HFFc6 (cell line): Measurements from ENCODE around the gene PTCD2. TPM values are rescaled to one million over a fixed set of nuclear protein-coding genes. Genes with fewer than 3 reads are reported as not detected.

ENCODE experiments used
- DNase-seq: peaks from one replicate; pipeline ENCODE4 v3.0.0-alpha.2; 2018
- H3K27ac Mint-ChIP-seq: 2 replicates; pipeline ENCODE4 v1.8.0; 2020; ENCODE audit warnings: mild to moderate bottlenecking, mixed read lengths
- H3K27me3 Mint-ChIP-seq: 2 replicates; pipeline ENCODE4 v1.8.0; 2021; ENCODE audit warnings: mild to moderate bottlenecking, moderate library complexity, mixed read lengths; ENCODE audit not compliant: insufficient read depth
- H3K36me3 Mint-ChIP-seq: 2 replicates; pipeline ENCODE4 v1.8.0; 2021; ENCODE audit warnings: low read depth, mixed read lengths
- H3K4me1 Mint-ChIP-seq: 2 replicates; pipeline ENCODE4 v1.8.0; 2020; ENCODE audit warnings: low read depth, mixed read lengths
- H3K4me3 Mint-ChIP-seq: 2 replicates; pipeline ENCODE4 v1.8.0; 2020; ENCODE audit warnings: mild to moderate bottlenecking, moderate library complexity, mixed read lengths
- H3K9me3 Mint-ChIP-seq: 2 replicates; pipeline ENCODE4 v1.8.0; 2020; ENCODE audit warnings: mild to moderate bottlenecking, mixed read lengths
- total RNA-seq, 6 experiments: library from RNA; stranded (reverse); fragmentation: NEBNext Ultra II Directional; extraction: Animal tissue kit (Norgen Biotek cat#: 25700); gene quantifications; 2 replicates in 1 of 6; 3 replicates in 5 of 6; pipeline ENCODE4 v1.2.3, GENCODE V29; 2021
- TF ChIP-seq, protein P1 (sequence below): fragments of 200-600 bp; sonication (generic); IDR thresholded peaks from 2 replicates; pipeline ENCODE4 v1.5.0; 2021; ENCODE audit warnings: antibody characterized with exemption, mild to moderate bottlenecking

PTCD2 gene
- total RNA-seq, 6 experiments from 2014 or later = 10.8 to 14.4 (median 12.9) TPM

DNA sequence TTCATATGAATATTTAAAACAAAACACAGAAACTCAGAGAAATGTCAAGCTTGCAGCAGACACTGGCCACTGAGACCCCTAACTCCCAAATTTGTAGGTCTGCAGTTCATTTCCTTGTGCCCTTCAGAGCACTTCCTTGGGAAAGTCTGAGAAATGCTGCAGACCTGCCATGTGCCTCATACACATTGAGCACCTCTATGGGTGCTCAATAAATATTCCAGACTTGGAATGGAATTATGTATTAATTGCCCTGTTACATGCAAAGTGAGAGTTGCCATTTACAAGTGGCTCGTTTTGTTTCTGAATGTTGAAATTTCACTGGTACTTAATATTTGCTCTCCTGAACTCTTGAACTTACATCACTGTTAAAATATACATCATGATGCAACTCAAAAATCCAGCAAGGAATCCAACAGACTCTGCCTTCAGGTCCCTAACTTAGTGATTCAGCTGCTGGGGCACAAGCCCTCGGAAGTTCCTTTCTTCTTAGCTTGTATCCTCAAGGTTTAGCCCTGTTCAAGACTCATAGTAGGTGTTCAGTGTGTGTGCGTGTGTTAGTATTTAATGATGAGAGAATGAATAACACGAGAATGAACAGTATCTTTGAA is 90.6 kb downstream of the PTCD2 start:
- Mint-ChIP-seq H3K4me3 (no peak overlapping the region), H3K4me1 (peaks cover 12% of the 10 kb centered on the region), H3K27me3 (no peaks in the 10 kb centered on the region; the same call in 1 of the 2 replicates), H3K36me3 (no peaks in the 10 kb centered on the region), H3K27ac (peak overlapping the region; percentile 42; the same call in 1 of the 2 replicates), H3K9me3 (no peaks in the 10 kb centered on the region)
- DNase-seq = peak; percentile 49
- TF ChIP-seq, protein P1, sequence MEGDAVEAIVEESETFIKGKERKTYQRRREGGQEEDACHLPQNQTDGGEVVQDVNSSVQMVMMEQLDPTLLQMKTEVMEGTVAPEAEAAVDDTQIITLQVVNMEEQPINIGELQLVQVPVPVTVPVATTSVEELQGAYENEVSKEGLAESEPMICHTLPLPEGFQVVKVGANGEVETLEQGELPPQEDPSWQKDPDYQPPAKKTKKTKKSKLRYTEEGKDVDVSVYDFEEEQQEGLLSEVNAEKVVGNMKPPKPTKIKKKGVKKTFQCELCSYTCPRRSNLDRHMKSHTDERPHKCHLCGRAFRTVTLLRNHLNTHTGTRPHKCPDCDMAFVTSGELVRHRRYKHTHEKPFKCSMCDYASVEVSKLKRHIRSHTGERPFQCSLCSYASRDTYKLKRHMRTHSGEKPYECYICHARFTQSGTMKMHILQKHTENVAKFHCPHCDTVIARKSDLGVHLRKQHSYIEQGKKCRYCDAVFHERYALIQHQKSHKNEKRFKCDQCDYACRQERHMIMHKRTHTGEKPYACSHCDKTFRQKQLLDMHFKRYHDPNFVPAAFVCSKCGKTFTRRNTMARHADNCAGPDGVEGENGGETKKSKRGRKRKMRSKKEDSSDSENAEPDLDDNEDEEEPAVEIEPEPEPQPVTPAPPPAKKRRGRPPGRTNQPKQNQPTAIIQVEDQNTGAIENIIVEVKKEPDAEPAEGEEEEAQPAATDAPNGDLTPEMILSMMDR = no peak

DNA sequence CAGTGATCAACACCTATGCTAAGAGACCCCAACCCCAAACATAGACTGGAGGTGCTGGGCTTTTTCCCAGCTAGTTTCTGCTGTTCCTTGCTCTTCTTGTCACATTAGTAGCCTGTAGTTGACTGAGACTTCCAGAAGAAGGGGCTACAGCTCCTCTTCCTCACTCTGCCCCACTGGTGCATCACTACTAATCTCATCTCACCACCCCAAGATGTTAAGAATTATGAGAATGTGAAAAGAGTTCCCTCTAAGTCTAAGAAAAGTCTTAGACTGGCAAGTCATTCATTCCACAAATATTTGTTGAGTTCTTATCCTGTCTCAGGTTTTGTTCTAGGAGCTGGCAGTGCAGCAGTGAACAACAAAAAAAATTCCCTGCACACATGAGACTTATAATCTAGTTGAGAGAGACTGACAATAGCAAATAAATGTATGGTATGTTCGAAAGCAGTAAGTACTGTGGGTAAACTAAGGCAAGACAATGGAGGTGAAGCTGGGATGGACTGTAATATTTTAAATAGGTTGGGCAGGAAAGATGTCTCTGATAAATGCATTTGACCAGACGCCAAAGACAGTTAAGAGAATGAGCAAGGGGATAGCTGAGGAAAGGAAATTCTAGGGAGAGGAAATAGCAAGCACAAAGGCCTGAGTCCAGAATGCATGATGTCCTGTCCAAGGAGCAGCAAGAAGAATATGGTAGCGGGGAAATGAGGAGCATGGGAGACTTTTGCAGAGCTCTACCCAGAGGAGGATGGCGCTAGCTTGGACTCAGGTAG is 92.3 kb downstream of the PTCD2 start:
- Mint-ChIP-seq H3K27ac (no peak overlapping the region), H3K9me3 (no peaks in the 10 kb centered on the region), H3K36me3 (no peaks in the 10 kb centered on the region), H3K27me3 (no peaks in the 10 kb centered on the region), H3K4me1 (peaks cover 6% of the 10 kb centered on the region), H3K4me3 (no peak overlapping the region)
- TF ChIP-seq, protein P1 = peak; percentile 72
- peak; percentile 84 for DNase-seq

DNA sequence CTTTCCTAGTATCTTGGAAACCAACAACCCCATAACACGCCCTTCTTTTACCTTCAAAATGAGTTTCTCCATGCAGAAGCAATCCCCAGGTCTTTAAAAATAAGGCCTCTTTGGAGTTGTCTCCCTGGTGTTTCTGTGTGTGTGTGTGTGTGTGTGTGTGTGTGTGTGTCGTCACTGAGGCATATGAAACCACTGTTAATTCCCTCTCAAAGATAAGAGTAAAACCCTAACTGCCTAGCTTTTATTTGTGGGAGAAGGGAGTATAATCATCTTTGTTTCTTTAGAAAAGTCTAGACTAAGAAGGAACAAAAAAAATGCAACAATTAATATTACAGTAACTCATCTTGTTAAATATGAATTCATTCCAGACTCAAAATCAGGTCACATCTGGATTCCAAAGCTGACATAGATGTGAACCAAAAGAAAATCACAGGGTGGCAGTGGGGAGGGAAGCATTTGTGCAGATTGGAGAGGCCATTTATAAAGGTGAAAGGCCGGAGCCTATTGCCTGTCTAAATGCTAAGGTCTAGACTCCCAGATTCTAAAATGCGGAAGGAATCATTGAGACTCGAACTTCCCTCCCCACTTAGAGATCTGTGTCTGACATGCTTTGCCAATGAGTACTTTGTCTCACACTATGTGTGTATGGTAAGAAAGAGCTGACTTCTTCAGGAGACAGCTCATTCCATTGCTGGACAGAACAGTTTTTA is 95.6 kb downstream of the PTCD2 start:
- Mint-ChIP-seq H3K9me3 (no peaks in the 10 kb centered on the region), H3K4me3 (no peak overlapping the region), H3K27me3 (no peaks in the 10 kb centered on the region), H3K36me3 (no peaks in the 10 kb centered on the region), H3K27ac (no peak overlapping the region), H3K4me1 (no peaks in the 10 kb centered on the region)
- TF ChIP-seq, protein P1 = no peak
- no peak for DNase-seq

DNA sequence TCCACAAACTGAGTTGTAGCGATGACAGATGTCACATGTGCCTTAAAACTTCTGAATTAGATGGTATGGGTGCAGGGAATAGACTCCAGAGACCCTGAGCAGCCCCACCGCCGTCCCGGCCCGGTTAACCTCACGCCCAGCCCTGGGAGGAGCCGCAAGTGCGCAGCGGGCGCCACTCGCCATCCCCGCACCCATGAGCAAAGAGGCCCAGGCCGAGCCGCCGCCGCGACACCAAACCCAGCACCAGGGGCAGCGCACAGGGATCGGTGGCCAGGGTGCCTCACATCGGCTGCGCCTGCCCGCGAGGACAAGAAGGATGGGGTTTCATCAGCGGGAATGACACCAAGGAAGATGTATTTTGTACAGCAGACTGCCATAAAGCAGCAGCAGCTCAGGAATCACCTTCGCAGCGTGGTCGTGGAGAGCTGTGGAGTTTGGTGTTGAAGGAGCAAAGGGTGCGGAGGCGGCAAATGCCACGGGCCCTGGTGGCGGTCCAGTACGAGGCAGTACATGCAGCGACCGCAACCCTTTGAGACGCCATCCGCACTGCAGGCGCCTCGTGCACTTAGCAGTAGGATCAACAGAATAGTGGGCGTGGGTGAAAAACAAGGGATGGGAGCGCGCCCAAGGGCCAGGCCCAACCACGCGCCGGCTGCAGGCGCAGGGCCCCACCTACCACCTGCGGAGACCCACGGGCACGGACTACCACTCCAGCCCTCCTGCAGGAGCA is 97.3 kb downstream of the PTCD2 start:
- TF ChIP-seq, protein P1 = no peak
- H3K9me3 Mint-ChIP-seq = no peaks in the 10 kb centered on the region
- no peak overlapping the region for H3K27ac Mint-ChIP-seq
- no peak for DNase-seq
- no peaks in the 10 kb centered on the region for H3K27me3 Mint-ChIP-seq
- no peak overlapping the region for H3K4me3 Mint-ChIP-seq
- no peaks in the 10 kb centered on the region for H3K36me3 Mint-ChIP-seq
- no peaks in the 10 kb centered on the region for H3K4me1 Mint-ChIP-seq

Other genes starting within 250 kb of the PTCD2 start
- 100 to 1,000 TPM; 164 to 272 (median 235) TPM for gene MAP1B, start 212.9 kb upstream of the PTCD2 start, total RNA-seq
- gene MRPS27, start 133 bp upstream of the PTCD2 start, total RNA-seq = 10 to 100 TPM; 46.1 to 74.1 (median 57.9) TPM
- gene ZNF366, start 187.0 kb downstream of the PTCD2 start, total RNA-seq = not detected